T47D (cell line): ENCODE measurements around the gene CBX1.
A peak's percentile ranks its signal among the peaks of the same experiment; 100 is the strongest.

ENCODE experiments used
- DNase-seq, 2 experiments: peaks; one replicate each; pipeline versions ENCODE4 v3.0.0 to v3.0.0-alpha.2; 2011 to 2012; ENCODE audit warnings: low read depth in 1 of 2, low spot score in 1 of 2
- JUND ChIP-seq: IDR thresholded peaks from 2 replicates; pipeline ENCODE4 v1.6.1; 2012; ENCODE audit warnings: low read depth
- in situ Hi-C: cut with HindIII; loops from 2 replicates; pipeline ENCODE4 v1.10.0; 2016; ENCODE audit warnings: low sequenced_read_pairs, low pct_unique_long_range_greater_than_20kb

Gene CBX1

DNA sequence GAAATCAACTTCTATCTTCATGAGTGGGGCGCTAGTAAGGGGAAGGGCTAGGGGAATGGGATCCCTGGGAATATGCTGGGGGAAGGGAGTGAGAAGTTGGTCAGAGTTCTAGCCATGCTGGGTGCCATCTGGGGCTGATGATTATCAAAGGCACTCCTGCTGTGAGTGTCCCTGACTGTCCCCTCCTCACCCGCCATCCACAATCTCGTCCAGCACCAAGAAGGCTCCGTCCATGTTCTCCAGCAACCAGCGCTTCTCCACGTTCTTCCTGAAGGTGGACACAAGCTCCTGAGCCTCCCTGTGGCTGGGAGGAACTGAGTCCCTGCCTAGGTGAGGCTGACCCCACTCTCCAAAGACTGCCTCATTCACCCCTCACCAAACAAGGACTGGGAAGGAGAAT is 69.3 kb downstream of the CBX1 start:
- no peak for TF ChIP-seq JUND
- in situ Hi-C loops: no loop called here
- DNase-seq: no peak

DNA sequence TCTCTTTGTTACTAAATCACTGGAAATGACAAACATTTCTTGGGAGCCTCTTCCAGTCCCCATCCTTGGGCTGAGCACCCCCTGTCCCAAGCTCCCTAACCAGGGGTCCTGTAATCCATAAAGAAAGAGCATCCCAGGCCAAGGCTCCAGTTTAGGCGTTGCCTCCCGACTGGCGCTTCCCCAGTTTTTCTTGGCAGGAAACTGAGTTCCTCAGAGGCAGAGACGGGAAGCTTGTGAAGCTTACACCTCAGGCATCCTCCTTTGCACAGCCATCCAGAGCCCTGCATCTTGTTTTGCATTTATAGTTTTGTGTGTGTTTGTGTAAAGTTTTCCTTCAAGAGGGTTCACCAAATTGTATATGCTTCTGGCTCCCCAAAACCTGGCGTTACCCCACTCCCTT is 70.7 kb downstream of the CBX1 start:
- in situ Hi-C loops: no loop called here

DNA sequence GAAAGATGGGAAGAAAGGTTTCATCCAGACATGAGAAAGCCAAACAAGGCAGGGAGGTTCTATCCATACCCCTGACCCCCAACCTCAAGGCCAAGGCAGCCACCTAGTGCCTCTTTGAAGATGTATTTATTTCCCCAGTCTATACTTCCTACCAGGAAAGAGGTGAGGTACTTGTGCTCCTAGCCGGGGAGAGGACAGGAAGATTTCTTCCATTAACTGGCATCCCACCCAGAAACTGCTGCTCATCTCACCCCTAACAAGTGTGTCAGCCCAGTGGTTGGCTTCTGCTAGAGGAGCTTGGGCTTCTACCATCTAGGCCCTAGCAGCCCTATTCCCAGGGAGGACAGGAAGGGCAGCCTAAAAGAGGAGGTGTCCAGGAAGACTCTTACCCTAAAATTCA is 72.5 kb downstream of the CBX1 start:
- in situ Hi-C loops: no loop called here
- no peak for TF ChIP-seq JUND
- DNase-seq: no peak

More for the DNA sequence above, 70.7 kb downstream of the CBX1 start:
- DNase-seq: no peak
- TF ChIP-seq JUND: no peak

DNA sequence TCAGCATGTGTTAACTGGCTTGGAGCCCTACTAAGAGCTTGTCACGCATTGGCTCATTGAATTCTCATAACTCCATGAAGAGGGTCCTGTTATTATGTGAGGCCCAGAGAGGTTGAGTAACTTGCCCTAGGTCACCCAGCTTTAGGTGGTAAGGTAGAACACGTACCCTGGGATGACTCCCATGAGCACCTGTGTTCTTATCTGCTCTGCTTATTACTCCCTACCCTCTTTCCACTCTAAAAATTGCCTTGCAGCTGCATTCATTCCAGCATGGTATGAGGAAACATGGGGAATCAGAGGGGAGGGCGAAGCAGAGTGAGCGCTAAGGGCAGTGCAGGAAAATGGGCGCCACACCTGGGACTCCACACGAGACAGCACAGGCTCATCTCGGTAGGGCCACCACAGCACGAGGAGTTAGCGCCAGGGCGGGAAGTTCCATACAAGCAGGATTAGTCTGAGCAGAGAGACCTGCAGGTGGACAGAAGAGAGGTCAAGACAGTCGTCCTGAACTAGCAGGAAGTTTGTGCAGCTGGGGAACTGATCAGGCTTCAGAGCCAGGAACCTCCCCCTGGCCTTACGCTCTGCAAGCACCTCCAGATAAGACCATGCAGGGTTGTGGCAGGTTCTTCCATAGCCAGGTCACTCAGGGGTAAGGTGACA is 73.8 kb downstream of the CBX1 start:
- no peak for TF ChIP-seq JUND
- in situ Hi-C loops: no loop called here
- DNase-seq: no peak

DNA sequence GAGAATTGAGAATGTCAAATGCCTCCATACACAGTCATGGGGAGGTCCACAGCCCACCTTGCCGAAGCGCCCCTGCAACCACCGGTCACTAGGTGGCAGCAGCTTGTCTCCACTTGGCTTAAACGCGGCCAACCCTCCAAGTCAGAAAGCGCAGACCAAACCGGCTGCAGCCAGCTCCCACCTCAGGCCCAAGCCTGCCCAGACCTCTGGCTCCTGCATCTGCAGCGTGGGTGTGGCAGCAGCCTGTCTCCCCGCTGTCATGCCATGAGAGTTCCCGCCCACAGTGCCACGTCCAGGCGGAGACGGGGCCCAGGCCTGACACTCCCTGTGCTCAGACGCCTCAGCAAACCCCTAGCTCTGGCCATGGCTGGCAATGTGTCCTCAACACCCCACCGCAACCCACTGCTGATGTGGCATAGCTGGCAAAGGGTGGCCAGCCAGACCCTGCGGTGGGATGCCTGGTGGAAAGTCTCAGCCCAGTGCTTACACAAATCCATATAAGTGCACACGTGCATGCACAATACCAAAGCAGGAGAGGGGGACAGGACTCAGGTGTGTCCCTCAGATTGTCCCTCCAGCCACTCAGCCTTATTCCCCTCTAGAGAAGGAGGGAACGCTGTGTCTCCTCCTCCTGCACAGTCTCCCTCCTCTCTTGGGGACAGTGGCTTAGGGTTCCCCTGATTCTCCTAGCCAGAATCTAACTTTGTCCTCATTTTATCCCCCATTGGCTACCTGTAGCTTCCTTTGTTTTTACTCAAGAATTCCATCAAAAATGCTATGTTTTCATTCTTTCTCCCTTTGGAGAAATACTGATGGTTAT is 74.6 kb downstream of the CBX1 start:
- in situ Hi-C loops: no loop called here
- TF ChIP-seq JUND: no peak
- peak; percentile 76 to 90 for DNase-seq

DNA sequence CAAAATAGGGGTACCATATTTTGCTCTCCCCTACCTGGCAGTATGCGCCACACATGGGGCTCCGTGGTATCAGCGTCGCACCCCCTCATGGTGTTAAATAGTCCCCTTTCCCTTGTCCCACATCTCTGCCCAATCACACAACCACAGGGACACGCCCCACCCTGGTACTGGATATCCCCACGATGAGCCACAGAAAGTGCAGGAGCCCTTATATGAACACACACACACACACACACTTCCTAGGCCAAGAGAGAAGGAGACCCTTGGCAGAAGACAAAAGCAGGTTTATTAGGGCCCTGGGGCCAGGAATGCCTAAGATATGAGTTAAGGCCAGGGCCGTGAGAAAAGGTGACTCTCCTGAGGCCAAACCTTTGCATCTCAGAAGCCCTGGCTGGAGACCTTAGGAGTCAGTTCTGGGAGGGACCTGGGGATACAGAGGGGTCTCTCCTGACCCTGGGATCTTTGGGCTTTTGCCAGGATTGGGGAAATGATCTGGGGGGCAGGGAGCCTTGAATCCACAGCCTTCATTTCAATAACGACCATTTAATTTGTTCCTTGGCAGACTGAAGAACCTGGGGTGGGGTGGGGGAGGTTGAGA is 75.3 kb downstream of the CBX1 start:
- in situ Hi-C loops: no loop called here
- peak in 1 of 2 experiments; percentile 66 for DNase-seq
- TF ChIP-seq JUND: no peak

DNA sequence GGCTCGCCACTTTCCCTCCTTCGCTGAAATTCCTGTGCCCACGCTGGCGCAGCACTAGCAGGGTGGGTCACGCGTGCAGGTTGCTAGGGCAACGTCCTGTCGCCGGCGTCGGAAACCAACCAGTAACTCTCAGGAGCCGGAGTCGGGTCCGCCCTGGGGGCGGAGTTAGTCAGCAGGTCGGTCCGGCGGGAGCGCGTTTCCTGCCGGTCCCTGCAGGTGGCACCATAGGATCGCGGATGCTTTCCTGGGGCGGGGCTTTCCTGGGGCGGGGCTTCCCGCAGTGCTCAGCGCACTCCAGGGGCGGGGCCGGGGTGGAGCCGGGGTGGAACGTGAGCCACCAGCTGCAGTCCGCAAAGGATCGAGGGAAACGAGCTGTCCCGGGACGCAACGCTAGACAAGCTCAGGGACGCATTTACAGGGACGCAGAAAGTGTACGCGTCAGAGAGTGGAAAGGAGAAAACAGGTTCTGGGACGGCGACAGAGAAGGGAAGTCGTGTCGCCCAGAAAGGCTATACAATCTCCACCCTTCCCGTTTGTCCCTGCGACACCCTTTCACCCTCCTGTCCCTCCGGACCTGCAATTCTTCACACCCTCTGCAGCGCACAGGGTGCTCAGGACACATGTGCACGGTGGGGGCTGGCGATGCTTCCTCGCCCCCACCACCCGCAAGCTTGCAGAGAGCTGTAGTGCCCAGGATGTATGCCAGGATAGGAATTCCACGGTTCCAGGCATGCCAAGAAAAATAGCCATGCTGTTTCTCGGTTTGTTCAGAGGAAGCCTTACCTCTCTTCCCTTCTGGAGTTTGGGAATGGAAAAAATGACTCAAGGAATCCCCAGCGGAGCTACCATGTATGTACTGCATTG is 76.0 kb downstream of the CBX1 start:
- DNase-seq: peak; percentile 89 to 97
- no peak for TF ChIP-seq JUND
- in situ Hi-C loops: no loop called here

DNA sequence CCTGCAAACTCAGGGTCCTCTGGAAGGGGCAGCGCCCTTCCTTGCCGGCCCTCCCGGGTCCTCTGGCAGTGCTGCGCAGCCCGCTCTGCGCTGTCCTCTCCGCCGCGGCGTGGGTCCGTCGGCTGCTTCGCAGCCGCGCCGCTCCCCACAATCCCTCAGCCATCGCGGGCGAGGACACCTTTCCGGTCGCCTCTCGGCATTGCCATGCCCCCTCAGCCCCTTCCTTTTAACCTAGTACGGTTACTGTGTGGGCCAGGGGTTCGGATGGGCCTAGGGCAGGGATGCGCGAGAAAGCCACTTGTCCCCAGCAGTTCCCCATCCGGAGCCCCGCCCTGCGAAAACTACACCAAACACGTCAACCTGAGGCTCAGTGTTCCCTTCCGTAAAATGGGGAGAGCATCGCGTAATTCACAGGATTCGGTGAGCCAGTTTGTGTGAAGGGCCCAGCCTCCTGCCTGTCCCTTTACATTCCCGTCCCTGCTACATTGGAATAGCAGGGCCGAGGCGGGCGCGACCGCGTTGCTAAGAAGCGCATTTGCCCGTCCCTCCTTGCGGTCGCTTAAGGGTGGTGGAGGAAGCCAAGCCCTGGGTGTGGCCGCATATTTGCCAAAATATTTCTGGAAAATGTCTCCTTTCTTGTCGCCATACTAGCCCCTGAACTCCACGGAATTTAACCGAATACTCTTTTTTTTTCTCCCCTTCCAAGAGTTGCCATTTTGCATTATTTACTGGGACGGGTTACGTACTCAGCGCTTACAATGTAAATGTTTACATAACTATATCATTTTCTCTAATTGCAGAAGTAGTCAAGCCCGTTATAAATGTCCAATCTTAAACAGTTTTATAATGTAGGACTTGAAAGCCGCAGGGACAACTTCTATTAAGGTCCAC is 76.9 kb downstream of the CBX1 start:
- peak in 1 of 2 experiments; percentile 51 for DNase-seq
- in situ Hi-C loops: no loop called here
- TF ChIP-seq JUND: no peak

DNA sequence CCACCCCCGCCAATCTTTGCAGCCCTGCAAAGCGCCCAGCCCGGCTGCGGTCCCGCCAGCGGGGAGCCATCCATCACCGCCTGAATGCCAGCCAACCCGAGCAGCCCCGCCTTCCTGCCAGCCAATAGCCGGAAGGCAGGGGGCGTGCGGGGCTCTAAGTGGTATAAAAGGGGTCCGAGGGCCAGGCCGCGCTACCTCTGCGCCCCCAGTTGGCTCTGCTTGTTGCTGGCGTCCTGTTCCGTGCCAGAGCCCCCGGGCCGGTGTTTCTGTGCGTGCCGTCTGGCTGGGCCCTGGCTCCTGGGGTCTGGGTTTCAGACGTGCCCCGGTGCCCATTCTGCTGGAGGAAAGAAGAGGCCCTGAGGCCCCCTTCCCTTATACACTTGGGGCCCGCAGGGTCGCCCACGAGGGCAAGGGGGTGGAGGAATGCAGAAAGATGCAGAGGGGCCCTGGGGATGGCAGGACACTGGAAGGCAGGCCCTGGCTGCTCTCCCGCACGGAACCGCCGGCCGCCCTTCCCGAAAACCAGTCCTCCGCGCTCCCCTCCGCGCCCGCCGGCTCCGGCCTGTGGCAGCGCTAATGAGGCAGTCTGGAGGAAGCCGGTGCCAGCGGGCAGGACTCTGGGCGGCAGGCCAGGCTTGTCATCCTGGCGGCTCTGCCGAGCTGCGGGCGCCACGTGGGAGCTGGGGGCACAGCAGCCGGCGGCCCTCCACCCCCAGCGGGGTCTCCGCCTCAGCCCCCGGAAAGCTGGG is 77.7 kb downstream of the CBX1 start:
- in situ Hi-C loops: no loop called here
- no peak for TF ChIP-seq JUND
- DNase-seq: peak; percentile 69 to 86

DNA sequence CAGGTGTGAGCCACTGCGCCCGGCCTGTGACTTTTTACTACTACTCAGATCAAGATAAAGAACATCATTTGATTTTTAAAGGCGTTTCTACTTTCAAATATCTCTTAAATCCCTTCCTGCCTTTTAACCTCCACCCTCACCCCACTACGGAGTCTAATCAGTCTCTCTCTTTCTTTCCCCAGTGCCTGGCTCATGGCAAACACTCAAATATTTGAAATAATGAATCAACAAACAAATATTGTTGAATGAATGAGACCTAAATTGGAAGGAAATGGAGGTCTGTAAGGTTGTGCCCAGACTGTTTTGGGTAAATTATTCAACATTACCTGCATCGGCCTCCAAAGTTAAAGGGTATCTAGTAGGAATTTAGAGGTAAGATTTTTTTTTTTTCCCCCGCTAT is 78.4 kb downstream of the CBX1 start:
- DNase-seq: no peak
- no peak for TF ChIP-seq JUND
- in situ Hi-C loops: no loop called here

DNA sequence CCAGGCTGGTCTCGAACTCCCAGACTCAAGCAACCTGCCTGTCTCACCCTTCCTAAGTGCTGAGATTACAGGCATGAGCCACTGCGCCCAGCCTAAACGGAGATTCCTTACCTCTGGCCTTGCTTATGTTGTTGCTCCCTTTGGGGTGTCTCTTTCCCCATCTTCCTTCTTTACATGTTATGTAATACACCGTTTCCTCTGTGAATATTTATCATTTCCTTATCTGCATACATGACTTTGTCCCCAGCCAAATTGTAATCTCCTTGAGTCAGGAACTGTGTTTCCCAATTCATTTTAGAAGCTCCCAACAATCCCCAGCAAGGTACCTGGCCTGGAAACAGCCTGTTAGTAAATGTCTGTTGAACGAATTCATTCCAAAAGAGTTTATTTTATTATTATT is 79.3 kb downstream of the CBX1 start:
- DNase-seq: no peak
- in situ Hi-C loops: no loop called here
- no peak for TF ChIP-seq JUND
